ENCODE measurements around the gene SNED1.

DNA sequence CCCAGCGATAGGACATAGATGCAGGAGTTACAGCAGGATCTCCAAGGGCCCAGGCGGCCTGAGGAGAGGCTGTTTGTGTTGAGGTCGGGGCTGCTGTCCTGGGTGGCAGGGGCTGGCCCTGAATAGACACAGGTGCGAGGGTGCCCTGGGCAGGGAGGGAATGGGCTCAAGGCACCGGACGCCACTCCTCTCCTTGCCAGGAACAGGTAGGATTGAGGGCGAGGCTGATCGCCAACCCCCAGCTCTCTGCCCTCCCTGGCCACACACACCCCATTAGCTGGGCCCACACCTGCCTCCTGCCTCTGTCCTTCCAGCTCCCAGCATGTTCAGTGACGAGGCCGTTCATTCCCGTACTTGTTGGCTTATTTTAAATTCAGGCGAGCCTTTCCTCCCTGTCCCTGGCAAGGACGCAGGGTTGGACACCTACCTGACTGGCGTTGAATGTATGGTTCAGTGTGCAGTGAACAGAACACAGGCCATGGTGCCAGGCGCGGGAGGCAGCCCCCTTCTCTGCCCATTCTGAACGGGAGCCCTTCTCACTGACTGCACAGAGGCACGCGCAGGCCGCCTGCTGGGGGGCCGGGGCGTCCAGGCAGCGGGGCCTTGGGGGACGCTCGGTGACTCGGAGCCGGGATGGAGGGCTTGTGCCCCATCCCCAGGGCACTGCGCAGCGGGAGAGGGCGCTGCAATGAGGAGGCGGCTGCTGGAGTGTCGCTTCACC lies 41.3 kb upstream of the SNED1 start:
- TF ChIP-seq, protein P1, sequence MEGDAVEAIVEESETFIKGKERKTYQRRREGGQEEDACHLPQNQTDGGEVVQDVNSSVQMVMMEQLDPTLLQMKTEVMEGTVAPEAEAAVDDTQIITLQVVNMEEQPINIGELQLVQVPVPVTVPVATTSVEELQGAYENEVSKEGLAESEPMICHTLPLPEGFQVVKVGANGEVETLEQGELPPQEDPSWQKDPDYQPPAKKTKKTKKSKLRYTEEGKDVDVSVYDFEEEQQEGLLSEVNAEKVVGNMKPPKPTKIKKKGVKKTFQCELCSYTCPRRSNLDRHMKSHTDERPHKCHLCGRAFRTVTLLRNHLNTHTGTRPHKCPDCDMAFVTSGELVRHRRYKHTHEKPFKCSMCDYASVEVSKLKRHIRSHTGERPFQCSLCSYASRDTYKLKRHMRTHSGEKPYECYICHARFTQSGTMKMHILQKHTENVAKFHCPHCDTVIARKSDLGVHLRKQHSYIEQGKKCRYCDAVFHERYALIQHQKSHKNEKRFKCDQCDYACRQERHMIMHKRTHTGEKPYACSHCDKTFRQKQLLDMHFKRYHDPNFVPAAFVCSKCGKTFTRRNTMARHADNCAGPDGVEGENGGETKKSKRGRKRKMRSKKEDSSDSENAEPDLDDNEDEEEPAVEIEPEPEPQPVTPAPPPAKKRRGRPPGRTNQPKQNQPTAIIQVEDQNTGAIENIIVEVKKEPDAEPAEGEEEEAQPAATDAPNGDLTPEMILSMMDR (conservative IDR thresholded peaks at IDR 0.05 in 1 of 2, IDR thresholded peaks at IDR 0.05 in 1 of 2; ENCODE audit: low read depth in 1 of 2, low read length in 2 of 2) = no peak
- TF ChIP-seq EZH2 (IDR thresholded peaks at IDR 0.05; ENCODE audit: low read length, missing control alignments) = no peak
